ENCODE measurements around the gene TBC1D3K.
"Not testable (repeated sequence)": the region's sequence is repeated elsewhere in the genome, so short reads cannot be mapped to it uniquely, and the experiment has no call there.

The TBC1D3K gene

GRCh38 chr17:37924115-37924514 lies at the start of gene TBC1D3K:
TSS of gene TBC1D3K (plus strand) at chr17:37924415. CDS start at chr17:37926000, 1,585 bp downstream.
- not testable (repeated sequence) for DNase-seq (ENCODE audit: low read depth, low spot score)

- no peak for DNase-seq (ENCODE audit: low read depth, low spot score)
These were observed 39.7 kb upstream of the TBC1D3K start for GRCh38 chr17:37884516-37884915.

DNA sequence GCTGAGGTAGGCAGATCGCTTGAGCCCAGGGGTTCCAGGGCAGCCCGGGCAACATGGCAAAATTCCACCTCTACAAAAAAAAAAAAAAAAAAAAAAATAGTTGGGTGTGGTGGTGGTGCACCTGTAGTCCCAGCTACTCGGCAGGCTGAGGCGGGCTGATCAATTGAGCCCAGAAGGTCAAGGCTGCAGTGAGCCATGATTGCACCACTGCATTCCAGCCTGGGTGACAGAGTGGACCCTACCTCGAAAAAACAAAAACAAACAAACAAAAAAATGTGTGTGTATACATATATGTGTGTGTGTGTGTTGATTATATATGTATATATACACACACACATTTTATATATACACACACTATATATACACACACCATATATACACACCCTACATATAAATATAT lies 39.1 kb upstream of the TBC1D3K start:
- no peak for DNase-seq (ENCODE audit: low read depth, low spot score)

GRCh38 chr17:37888881-37889280 lies 35.3 kb upstream of the TBC1D3K start:
- DNase-seq (ENCODE audit: low read depth, low spot score), result no peak

GRCh38 chr17:37896961-37897360 lies 27.3 kb upstream of the TBC1D3K start:
- DNase-seq (ENCODE audit: low read depth, low spot score), result not testable (repeated sequence)
